Medulla oblongata (tissue), 1 donor: ENCODE data around the gene EXOC6B.
A peak's percentile ranks its signal among the peaks of the same experiment; 100 is the strongest.
"Not testable (repeated sequence)": the region's sequence is repeated elsewhere in the genome, so short reads cannot be mapped to it uniquely, and the experiment has no call there.

Experiments used
- DNase-seq: peaks from one replicate; pipeline ENCODE4 v3.0.0-alpha.2; 2015; ENCODE audit errors: extremely low spot score

EXOC6B gene

DNA sequence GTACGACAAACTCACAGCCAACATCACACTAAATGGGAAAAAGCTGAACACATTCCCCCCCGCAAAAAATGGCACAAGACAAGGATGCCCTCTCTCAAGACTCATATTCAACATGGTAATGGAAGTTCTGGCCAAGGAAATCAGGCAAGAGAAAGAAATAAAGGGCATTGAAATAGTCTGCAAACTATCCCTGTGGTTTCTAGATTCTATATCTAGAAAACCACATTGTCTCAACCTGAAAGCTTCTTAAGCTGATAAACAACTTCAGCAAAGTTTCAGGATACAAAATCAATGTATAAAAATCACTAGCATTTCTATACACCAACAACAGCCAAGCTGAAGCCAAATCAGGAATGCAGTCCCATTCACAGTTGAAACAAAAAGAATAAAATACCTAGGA is 383.6 kb downstream of the EXOC6B start:
- DNase-seq = no peak

DNA sequence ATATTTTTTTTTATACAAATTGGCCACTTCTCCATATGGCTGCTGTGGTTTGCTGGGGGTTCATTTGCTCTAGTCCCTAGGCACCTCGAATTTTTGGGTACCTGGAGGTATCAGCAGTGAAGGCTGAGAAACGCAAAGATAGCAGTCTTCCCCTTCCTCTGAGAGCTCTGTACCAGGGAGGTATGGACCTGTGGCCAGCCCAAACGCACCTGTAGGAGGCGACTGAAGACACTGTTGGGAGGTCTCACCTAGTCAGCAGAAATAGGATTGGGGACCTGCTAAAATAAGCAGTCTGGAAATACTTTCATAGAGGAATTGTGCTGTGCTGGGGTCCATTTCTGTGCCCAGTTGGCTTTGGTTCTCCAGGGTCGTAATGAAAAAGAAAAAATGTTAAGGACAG is 385.9 kb downstream of the EXOC6B start:
- no peak for DNase-seq

DNA sequence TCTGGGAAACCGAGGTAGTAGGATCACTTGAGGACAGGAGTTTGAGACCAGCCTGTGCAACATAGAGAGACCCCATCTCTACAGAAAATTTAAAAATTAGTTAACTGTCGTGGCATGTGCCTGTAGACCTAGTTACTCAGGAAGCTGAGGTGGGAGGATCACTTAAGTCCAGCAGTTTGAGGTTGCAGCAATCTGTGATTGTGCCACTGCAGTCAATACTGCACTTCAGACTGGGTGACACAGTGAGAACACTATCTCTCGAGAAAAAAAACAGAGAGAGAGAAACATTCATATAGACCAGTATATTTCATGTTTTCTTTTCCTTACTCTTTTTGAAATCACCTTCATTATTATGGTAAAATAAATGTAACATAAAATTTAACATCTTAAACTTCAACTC is 387.5 kb downstream of the EXOC6B start:
- DNase-seq = no peak

- no peak for DNase-seq
Observed at GRCh38 chr2:72431737-72432136, 394.1 kb downstream of the EXOC6B start.

- DNase-seq = no peak
Observed at GRCh38 chr2:72427022-72427861, 398.6 kb downstream of the EXOC6B start.

DNA sequence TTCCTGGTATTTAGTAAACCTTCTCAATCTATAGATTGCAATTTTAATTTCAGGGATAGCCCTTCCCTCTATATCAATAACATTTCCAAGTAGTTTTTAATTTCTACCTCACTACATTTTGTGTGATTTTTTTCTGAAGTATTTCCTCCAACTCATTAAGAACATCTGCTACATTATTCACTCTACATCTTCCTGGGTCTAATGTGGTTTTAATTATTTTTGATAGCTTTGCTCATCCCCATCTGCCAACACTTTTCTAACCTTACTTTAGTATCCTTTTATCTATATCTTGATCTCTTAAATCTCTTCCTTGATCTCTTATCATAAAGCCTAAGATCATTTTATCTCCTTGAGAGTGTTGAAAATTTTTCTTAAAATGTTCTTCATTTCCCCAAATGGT is 399.8 kb downstream of the EXOC6B start:
- no peak for DNase-seq

DNA sequence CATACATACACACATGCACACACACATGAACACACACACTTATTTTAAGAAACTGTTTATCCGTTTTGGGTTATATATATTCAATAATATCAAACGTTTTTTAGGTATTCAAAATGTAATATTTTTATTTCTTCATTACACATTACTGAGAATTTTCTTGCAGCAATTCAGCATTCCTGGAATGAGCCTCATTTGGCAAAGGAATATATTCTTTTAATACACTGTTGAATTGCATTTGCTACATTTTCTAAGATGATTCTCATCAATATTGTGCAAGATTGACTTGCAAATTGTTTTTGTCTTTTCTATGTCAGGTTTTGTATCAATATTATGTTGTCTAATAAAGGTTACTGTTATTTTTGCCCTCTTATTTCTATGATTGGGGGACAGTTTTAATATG is 402.1 kb downstream of the EXOC6B start:
- no peak for DNase-seq

- DNase-seq = not testable (repeated sequence)
Observed at GRCh38 chr2:72421771-72422379, 404.0 kb downstream of the EXOC6B start.

GRCh38 chr2:72415781-72416475 is 409.9 kb downstream of the EXOC6B start:
- DNase-seq = no peak

DNA sequence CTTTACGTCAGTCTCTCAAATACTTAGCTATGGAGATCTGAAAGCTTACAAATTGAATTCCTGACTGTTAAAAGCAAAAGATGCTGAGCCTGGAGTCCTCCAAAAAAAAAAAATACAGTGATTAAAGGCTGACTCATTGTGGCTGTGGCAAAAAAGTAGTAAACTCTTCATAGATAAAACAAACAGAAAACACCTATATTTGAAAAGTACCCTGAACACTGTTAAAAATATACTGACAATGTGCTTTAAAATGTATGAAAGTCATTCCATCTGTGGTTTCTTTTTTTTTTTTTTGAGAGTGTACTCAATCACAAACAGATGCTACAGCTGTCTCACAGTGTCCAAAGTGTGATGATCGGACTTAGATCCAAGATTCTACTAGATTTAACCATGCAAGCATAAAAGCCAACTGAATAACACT is 410.6 kb downstream of the EXOC6B start:
- DNase-seq = no peak

GRCh38 chr2:72414137-72414760 is 411.6 kb downstream of the EXOC6B start:
- DNase-seq = peak; percentile 43

- no peak for DNase-seq
Observed at GRCh38 chr2:72413716-72414115, 412.1 kb downstream of the EXOC6B start.

DNA sequence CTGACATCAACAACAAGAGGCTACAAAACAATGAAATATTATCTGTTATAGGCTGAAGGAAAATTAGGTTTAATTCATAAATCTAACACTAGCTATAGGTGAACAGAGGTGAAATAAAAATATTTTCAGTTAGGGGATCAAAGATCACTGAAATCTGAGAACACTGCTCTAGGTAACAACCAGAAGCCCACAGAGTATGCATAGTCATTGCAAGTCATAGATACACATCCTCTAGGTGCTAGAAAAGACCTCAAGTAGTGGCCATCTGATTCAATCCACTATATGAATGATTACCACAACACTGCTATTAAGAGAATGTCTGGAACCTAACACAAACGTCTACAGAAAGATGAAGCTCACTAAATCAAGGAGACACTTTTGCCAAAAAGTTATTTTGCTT is 413.6 kb downstream of the EXOC6B start:
- no peak for DNase-seq

DNA sequence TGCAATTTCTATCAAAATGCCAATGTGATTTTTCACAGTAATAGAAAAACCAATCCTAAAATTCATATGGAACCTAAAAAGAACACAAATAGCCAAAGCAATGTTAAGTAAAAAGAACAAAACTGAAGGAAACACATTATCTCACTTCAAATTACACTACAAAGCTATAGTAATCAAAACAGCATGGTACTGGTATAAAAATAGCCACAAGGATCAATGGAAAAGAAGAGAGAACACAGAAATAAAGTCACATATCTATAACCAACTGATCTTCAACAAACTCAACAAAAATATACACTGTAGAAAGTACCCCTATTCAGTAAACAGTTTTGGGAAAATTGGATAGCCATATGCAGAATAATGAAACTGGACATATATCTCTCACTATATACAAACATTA is 426.0 kb downstream of the EXOC6B start:
- no peak for DNase-seq

- no peak for DNase-seq
Observed at GRCh38 chr2:72395096-72395495, 430.7 kb downstream of the EXOC6B start.

- no peak for DNase-seq
Observed at GRCh38 chr2:72394541-72395070, 431.2 kb downstream of the EXOC6B start.

GRCh38 chr2:72389447-72389846 is 436.4 kb downstream of the EXOC6B start:
- DNase-seq = no peak

GRCh38 chr2:72388263-72388662 is 437.6 kb downstream of the EXOC6B start:
- DNase-seq = no peak

DNA sequence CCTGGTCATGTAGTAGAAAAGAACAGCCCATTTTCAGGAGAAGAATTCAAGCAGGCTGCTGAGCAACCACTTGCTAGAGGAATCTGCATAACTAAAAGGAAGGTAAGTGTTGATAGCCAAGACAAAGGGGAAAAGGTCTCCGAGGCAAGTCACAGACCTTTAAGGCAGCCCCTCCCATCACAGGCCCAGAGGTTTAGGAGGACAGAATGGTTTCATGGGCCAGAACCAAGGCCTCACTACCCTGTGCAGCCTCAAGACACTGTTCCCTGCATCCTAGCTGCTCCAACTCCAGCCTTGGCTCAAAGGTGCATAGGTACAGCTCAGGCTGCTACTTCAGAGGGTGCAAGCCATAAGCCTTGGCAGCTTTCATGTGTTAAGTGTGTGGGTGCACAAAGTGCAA is 439.5 kb downstream of the EXOC6B start:
- no peak for DNase-seq

- no peak for DNase-seq
Observed at GRCh38 chr2:72378753-72379348, 447.0 kb downstream of the EXOC6B start.

GRCh38 chr2:72367530-72368225 is 458.2 kb downstream of the EXOC6B start:
- peak; percentile 56 for DNase-seq
